ENCODE results near the gene CASZ1. TPM values are rescaled to one million over a fixed set of nuclear protein-coding genes. Genes with fewer than 3 reads are reported as not detected.

Gene CASZ1
- total RNA-seq, 1 donor from 2014 or later: 23.6 TPM

GRCh38 chr1:10635085-10635896, 161.2 kb downstream of the CASZ1 start:
- H3K4me1 Mint-ChIP-seq (ENCODE audit: low read depth): peaks cover 3% of the 10 kb centered on the region
- peaks cover 16% of the 10 kb centered on the region for H3K27me3 Mint-ChIP-seq
- H3K4me3 Mint-ChIP-seq (ENCODE audit: low read depth): no peak overlapping the region
- no peak overlapping the region for H3K27ac Mint-ChIP-seq
- peaks cover 6% of the 10 kb centered on the region for H3K36me3 Mint-ChIP-seq (ENCODE audit: insufficient read depth)
- DNase-seq (ENCODE audit: low spot score, unreplicated experiment): no peak
- H3K9me3 Mint-ChIP-seq (ENCODE audit: low read depth): no peaks in the 10 kb centered on the region
- TF ChIP-seq CTCF (IDR thresholded peaks at IDR 0.05; ENCODE audit: unreplicated experiment): no peak

GRCh38 chr1:10634428-10635084, 161.9 kb downstream of the CASZ1 start:
- Mint-ChIP-seq H3K27ac (no peak overlapping the region), H3K27me3 (peaks cover 13% of the 10 kb centered on the region), H3K36me3 (ENCODE audit: insufficient read depth) (peaks cover 6% of the 10 kb centered on the region), H3K9me3 (ENCODE audit: low read depth) (no peaks in the 10 kb centered on the region), H3K4me1 (ENCODE audit: low read depth) (peaks cover 3% of the 10 kb centered on the region), H3K4me3 (ENCODE audit: low read depth) (no peak overlapping the region)
- no peak for TF ChIP-seq CTCF (IDR thresholded peaks at IDR 0.05; ENCODE audit: unreplicated experiment)
- no peak for DNase-seq (ENCODE audit: low spot score, unreplicated experiment)

GRCh38 chr1:10634075-10634427, 162.4 kb downstream of the CASZ1 start:
- no peak for DNase-seq (ENCODE audit: low spot score, unreplicated experiment)
- no peak for TF ChIP-seq CTCF (IDR thresholded peaks at IDR 0.05; ENCODE audit: unreplicated experiment)
- H3K36me3 Mint-ChIP-seq (ENCODE audit: insufficient read depth): peaks cover 4% of the 10 kb centered on the region
- H3K27ac Mint-ChIP-seq: no peak overlapping the region
- H3K9me3 Mint-ChIP-seq (ENCODE audit: low read depth): no peaks in the 10 kb centered on the region
- H3K4me3 Mint-ChIP-seq (ENCODE audit: low read depth): no peak overlapping the region
- H3K27me3 Mint-ChIP-seq: peaks cover 9% of the 10 kb centered on the region
- H3K4me1 Mint-ChIP-seq (ENCODE audit: low read depth): peaks cover 3% of the 10 kb centered on the region

GRCh38 chr1:10633416-10633815, 163.0 kb downstream of the CASZ1 start:
- no peak for TF ChIP-seq CTCF (IDR thresholded peaks at IDR 0.05; ENCODE audit: unreplicated experiment)
- no peak overlapping the region for H3K4me3 Mint-ChIP-seq (ENCODE audit: low read depth)
- peaks cover 3% of the 10 kb centered on the region for H3K4me1 Mint-ChIP-seq (ENCODE audit: low read depth)
- H3K27ac Mint-ChIP-seq: no peak overlapping the region
- H3K27me3 Mint-ChIP-seq: peaks cover 9% of the 10 kb centered on the region
- no peaks in the 10 kb centered on the region for H3K9me3 Mint-ChIP-seq (ENCODE audit: low read depth)
- no peak for DNase-seq (ENCODE audit: low spot score, unreplicated experiment)
- peaks cover 4% of the 10 kb centered on the region for H3K36me3 Mint-ChIP-seq (ENCODE audit: insufficient read depth)

- Mint-ChIP-seq H3K27ac (no peak overlapping the region), H3K4me1 (ENCODE audit: low read depth) (peaks cover 3% of the 10 kb centered on the region), H3K36me3 (ENCODE audit: insufficient read depth) (peaks cover 4% of the 10 kb centered on the region), H3K9me3 (ENCODE audit: low read depth) (no peaks in the 10 kb centered on the region), H3K4me3 (ENCODE audit: low read depth) (no peak overlapping the region), H3K27me3 (peaks cover 6% of the 10 kb centered on the region)
- no peak for TF ChIP-seq CTCF (IDR thresholded peaks at IDR 0.05; ENCODE audit: unreplicated experiment)
- no peak for DNase-seq (ENCODE audit: low spot score, unreplicated experiment)
These were observed 163.8 kb downstream of the CASZ1 start for GRCh38 chr1:10632691-10633090.
